ENCODE results near the gene BAZ2B. TPM values are rescaled to one million over a fixed set of nuclear protein-coding genes. Genes with fewer than 3 reads are reported as not detected.

BAZ2B gene
- total RNA-seq, 1 experiment from 2014 or later, result 43.3 TPM

GRCh38 chr2:159281002-159281401 lies 335.3 kb downstream of the BAZ2B start:
- intact Hi-C loops (cut with micrococcal nuclease; ENCODE audit: unreplicated experiment), result no loop called here
- Mint-ChIP-seq H3K27me3 (ENCODE audit: unreplicated experiment) (no peaks in the 10 kb centered on the region), H3K27ac (ENCODE audit: unreplicated experiment) (no peak overlapping the region), H3K9me3 (ENCODE audit: low read depth, unreplicated experiment) (no peaks in the 10 kb centered on the region), H3K36me3 (ENCODE audit: insufficient read depth, unreplicated experiment) (peaks cover 5% of the 10 kb centered on the region), H3K4me3 (ENCODE audit: low read depth, unreplicated experiment) (no peak overlapping the region), H3K4me1 (ENCODE audit: low read depth, unreplicated experiment) (peaks cover 13% of the 10 kb centered on the region)
- CTCF ChIA-PET, result interaction anchor here (0.7 kb wide), 1 partner anchor 11 kb away, joined by 4 read pairs; no protein-coding TSS in a partner anchor
- TF ChIP-seq CTCF (IDR thresholded peaks at IDR 0.05; ENCODE audit: unreplicated experiment), result no peak
- DNase-seq, result no peak
- no TSS peak for BruUV-seq (replicated peaks)

- Mint-ChIP-seq H3K4me3 (ENCODE audit: low read depth, unreplicated experiment) (no peak overlapping the region), H3K27ac (ENCODE audit: unreplicated experiment) (no peak overlapping the region), H3K27me3 (ENCODE audit: unreplicated experiment) (no peaks in the 10 kb centered on the region), H3K4me1 (ENCODE audit: low read depth, unreplicated experiment) (peaks cover 9% of the 10 kb centered on the region), H3K9me3 (ENCODE audit: low read depth, unreplicated experiment) (no peaks in the 10 kb centered on the region), H3K36me3 (ENCODE audit: insufficient read depth, unreplicated experiment) (no peaks in the 10 kb centered on the region)
- intact Hi-C loops (cut with micrococcal nuclease; ENCODE audit: unreplicated experiment), result no loop called here
- CTCF ChIA-PET, result no interaction called here
- no peak for DNase-seq
- no TSS peak for BruUV-seq (replicated peaks)
- TF ChIP-seq CTCF (IDR thresholded peaks at IDR 0.05; ENCODE audit: unreplicated experiment), result no peak
Measured at GRCh38 chr2:159279700-159280099, 336.6 kb downstream of the BAZ2B start.

- Mint-ChIP-seq H3K4me3 (ENCODE audit: low read depth, unreplicated experiment) (no peak overlapping the region), H3K27me3 (ENCODE audit: unreplicated experiment) (no peaks in the 10 kb centered on the region), H3K9me3 (ENCODE audit: low read depth, unreplicated experiment) (no peaks in the 10 kb centered on the region), H3K36me3 (ENCODE audit: insufficient read depth, unreplicated experiment) (no peaks in the 10 kb centered on the region), H3K4me1 (ENCODE audit: low read depth, unreplicated experiment) (no peaks in the 10 kb centered on the region), H3K27ac (ENCODE audit: unreplicated experiment) (no peak overlapping the region)
- intact Hi-C loops (cut with micrococcal nuclease; ENCODE audit: unreplicated experiment), result no loop called here
- CTCF ChIA-PET, result no interaction called here
- BruUV-seq (replicated peaks), result no TSS peak
- TF ChIP-seq CTCF (IDR thresholded peaks at IDR 0.05; ENCODE audit: unreplicated experiment), result no peak
- no peak for DNase-seq
Measured at GRCh38 chr2:159275111-159275510, 341.2 kb downstream of the BAZ2B start.

- no peak for TF ChIP-seq CTCF (IDR thresholded peaks at IDR 0.05; ENCODE audit: unreplicated experiment)
- Mint-ChIP-seq H3K36me3 (ENCODE audit: insufficient read depth, unreplicated experiment) (no peaks in the 10 kb centered on the region), H3K27me3 (ENCODE audit: unreplicated experiment) (no peaks in the 10 kb centered on the region), H3K9me3 (ENCODE audit: low read depth, unreplicated experiment) (no peaks in the 10 kb centered on the region), H3K27ac (ENCODE audit: unreplicated experiment) (no peak overlapping the region), H3K4me3 (ENCODE audit: low read depth, unreplicated experiment) (no peak overlapping the region), H3K4me1 (ENCODE audit: low read depth, unreplicated experiment) (no peaks in the 10 kb centered on the region)
- intact Hi-C loops (cut with micrococcal nuclease; ENCODE audit: unreplicated experiment), result no loop called here
- CTCF ChIA-PET, result no interaction called here
- BruUV-seq (replicated peaks), result no TSS peak
- no peak for DNase-seq
Measured at GRCh38 chr2:159272156-159272555, 344.2 kb downstream of the BAZ2B start.

All from Calu3 (cell line).